Esophagus squamous epithelium (tissue), 5 donors: ENCODE data around the gene PHLDA1. TPM values are rescaled to one million over a fixed set of nuclear protein-coding genes. Genes with fewer than 3 reads are reported as not detected.

Source experiments
- DNase-seq: peaks from one replicate; lab custom pipeline; 2025; lab: John Stamatoyannopoulos, UW
- H3K27ac ChIP-seq, 4 donors: fragments of 200-600 bp; sonication (generic); one replicate each; pipeline ENCODE4 v1.5.1; 2016 to 2019; ENCODE audit warnings: mild to moderate bottlenecking in 1 of 4
- H3K27me3 ChIP-seq, 4 donors: fragments of 200-600 bp; sonication (generic); 1 replicate in 3 of 4; 2 replicates in 1 of 4; pipeline versions ENCODE4 v1.5.1 to v1.6.0; 2017 to 2021; ENCODE audit warnings: antibody characterized with exemption in 1 of 4
- H3K36me3 ChIP-seq, 3 donors: fragments of 200-600 bp; sonication (generic); one replicate each; pipeline ENCODE4 v1.5.1; 2016 to 2019
- H3K4me1 ChIP-seq, 3 donors: fragments of 200-600 bp; sonication (generic); one replicate each; pipeline ENCODE4 v1.5.1; 2017 to 2019
- H3K4me3 ChIP-seq, 4 donors: fragments of 200-600 bp; sonication (generic); 1 replicate in 3 of 4; 2 replicates in 1 of 4; pipeline ENCODE4 v1.5.1; 2016 to 2019; ENCODE audit warnings: mild to moderate bottlenecking in 2 of 4, moderate library complexity in 1 of 4
- H3K9me3 ChIP-seq, 3 donors: fragments of 200-600 bp; sonication (generic); one replicate each; pipeline ENCODE4 v1.5.1; 2016 to 2019
- POLR2A ChIP-seq, 4 donors: fragments of 450-650 bp; IDR thresholded peaks; one replicate each; pipeline ENCODE4 v1.6.1; 2017; ENCODE audit warnings: antibody characterized with exemption in 4 of 4, mild to moderate bottlenecking in 4 of 4, moderate library complexity in 3 of 4
- WGBS, 2 donors: methylation state at CpG; one replicate each; pipeline ENCODE4 v1.1.5; 2018; 5-methylcytosine and 5-hydroxymethylcytosine counted together
- intact Hi-C: fragments of 100-400 bp; cut with DNase I; formaldehyde crosslinking; loops from one replicate; pipeline ENCODE4 v1.15.0; 2022
- total RNA-seq, 4 donors: library from RNA; depleted of rRNA; stranded (reverse); fragments of >200 nt; gene quantifications; one replicate each; pipeline ENCODE4 v1.1.0, GENCODE V29; 2016
- TF ChIP-seq, protein P1 (sequence below), 6 experiments: fragments of 450-650 bp in 4 of 6; fragments of 200-600 bp in 2 of 6; sonication (generic) in 2 of 6; IDR thresholded peaks; one replicate each; pipeline ENCODE4 v1.5.1; 2016 to 2019; ENCODE audit warnings: antibody characterized with exemption in 6 of 6, mild to moderate bottlenecking in 4 of 6, moderate library complexity in 4 of 6
- donor health status: DM: yes; HTN: yes; CAD: no.

PHLDA1 gene
- total RNA-seq, 4 donors from 2014 or later, result 33.8 to 77.8 (median 56.7) TPM

- Histone ChIP-seq H3K36me3 (peaks cover 0 to 70% (median 7%) of the 10 kb centered on the region in 3 donors), H3K27me3 (no peaks in the 10 kb centered on the region), H3K4me3 (no peak overlapping the region), H3K4me1 (peaks cover 0 to 9% (median 3%) of the 10 kb centered on the region in 3 donors), H3K27ac (no peak overlapping the region), H3K9me3 (no peaks in the 10 kb centered on the region)
- TF ChIP-seq, protein P1, sequence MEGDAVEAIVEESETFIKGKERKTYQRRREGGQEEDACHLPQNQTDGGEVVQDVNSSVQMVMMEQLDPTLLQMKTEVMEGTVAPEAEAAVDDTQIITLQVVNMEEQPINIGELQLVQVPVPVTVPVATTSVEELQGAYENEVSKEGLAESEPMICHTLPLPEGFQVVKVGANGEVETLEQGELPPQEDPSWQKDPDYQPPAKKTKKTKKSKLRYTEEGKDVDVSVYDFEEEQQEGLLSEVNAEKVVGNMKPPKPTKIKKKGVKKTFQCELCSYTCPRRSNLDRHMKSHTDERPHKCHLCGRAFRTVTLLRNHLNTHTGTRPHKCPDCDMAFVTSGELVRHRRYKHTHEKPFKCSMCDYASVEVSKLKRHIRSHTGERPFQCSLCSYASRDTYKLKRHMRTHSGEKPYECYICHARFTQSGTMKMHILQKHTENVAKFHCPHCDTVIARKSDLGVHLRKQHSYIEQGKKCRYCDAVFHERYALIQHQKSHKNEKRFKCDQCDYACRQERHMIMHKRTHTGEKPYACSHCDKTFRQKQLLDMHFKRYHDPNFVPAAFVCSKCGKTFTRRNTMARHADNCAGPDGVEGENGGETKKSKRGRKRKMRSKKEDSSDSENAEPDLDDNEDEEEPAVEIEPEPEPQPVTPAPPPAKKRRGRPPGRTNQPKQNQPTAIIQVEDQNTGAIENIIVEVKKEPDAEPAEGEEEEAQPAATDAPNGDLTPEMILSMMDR (IDR thresholded peaks at IDR 0.05), result no peak
- no peak for TF ChIP-seq POLR2A (IDR thresholded peaks at IDR 0.05)
- intact Hi-C loops, result no loop called here
- WGBS, 2 donors, result 70 to 76% methylated on average over 4 of the region's 4 CpGs
- DNase-seq, result no peak
Observed at GRCh38 chr12:76049575-76050251, 18.1 kb upstream of the PHLDA1 start.

GRCh38 chr12:76047742-76048141 lies 16.2 kb upstream of the PHLDA1 start:
- no peak overlapping the region for H3K4me3 ChIP-seq
- H3K36me3 ChIP-seq, result peaks cover 0 to 59% (median 3%) of the 10 kb centered on the region in 3 donors
- intact Hi-C loops, result no loop called here
- DNase-seq, result no peak
- no peaks in the 10 kb centered on the region for H3K27me3 ChIP-seq
- H3K4me1 ChIP-seq, result peaks cover 0 to 9% (median 3%) of the 10 kb centered on the region in 3 donors
- no peaks in the 10 kb centered on the region for H3K9me3 ChIP-seq
- no peak overlapping the region for H3K27ac ChIP-seq
- 39 to 49% methylated on average over 2 of the region's 2 CpGs for WGBS, 2 donors
- TF ChIP-seq, protein P1 (IDR thresholded peaks at IDR 0.05), result no peak
- no peak for TF ChIP-seq POLR2A (IDR thresholded peaks at IDR 0.05)

GRCh38 chr12:76047060-76047459 lies 15.5 kb upstream of the PHLDA1 start:
- 69 to 78% methylated on average over 2 of the region's 2 CpGs for WGBS, 2 donors
- H3K4me1 ChIP-seq, result peaks cover 0 to 9% (median 3%) of the 10 kb centered on the region in 3 donors
- H3K4me3 ChIP-seq, result no peak overlapping the region
- H3K36me3 ChIP-seq, result peaks cover 0 to 52% (median 3%) of the 10 kb centered on the region in 3 donors
- no peak overlapping the region for H3K27ac ChIP-seq
- TF ChIP-seq, protein P1 (IDR thresholded peaks at IDR 0.05), result no peak
- no peak for TF ChIP-seq POLR2A (IDR thresholded peaks at IDR 0.05)
- no peaks in the 10 kb centered on the region for H3K27me3 ChIP-seq
- DNase-seq, result no peak
- no peaks in the 10 kb centered on the region for H3K9me3 ChIP-seq
- intact Hi-C loops, result no loop called here

DNA sequence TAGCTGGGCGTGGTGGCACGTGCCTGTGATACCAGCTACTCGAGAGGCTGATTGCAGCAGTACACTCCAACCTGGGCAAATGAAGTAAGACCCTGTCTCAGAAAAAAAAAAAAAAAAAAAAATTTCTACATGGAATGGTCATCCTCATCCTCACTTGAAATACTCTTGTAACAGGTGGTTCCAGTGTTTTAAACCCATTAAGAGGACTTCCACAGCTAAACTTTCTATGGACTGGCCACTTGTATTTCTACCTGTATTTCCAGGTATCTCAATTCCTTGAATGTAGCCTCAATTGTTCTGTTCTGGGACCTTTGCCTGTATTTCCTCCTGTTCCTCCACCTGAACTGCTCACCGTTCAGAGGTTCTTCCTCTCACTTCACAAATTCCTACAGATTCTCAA lies 11.8 kb upstream of the PHLDA1 start:
- TF ChIP-seq, protein P1 (IDR thresholded peaks at IDR 0.05), result no peak
- no peak for TF ChIP-seq POLR2A (IDR thresholded peaks at IDR 0.05)
- H3K27ac ChIP-seq, result no peak overlapping the region
- peaks cover 0 to 15% (median 0%) of the 10 kb centered on the region in 3 donors for H3K36me3 ChIP-seq
- no peak overlapping the region for H3K4me3 ChIP-seq
- H3K4me1 ChIP-seq, result peaks cover 0 to 9% (median 3%) of the 10 kb centered on the region in 3 donors
- DNase-seq, result no peak
- intact Hi-C loops, result no loop called here
- H3K27me3 ChIP-seq, result no peaks in the 10 kb centered on the region
- 82 to 92% methylated on average over 4 of the region's 4 CpGs for WGBS, 2 donors
- H3K9me3 ChIP-seq, result no peaks in the 10 kb centered on the region

DNA sequence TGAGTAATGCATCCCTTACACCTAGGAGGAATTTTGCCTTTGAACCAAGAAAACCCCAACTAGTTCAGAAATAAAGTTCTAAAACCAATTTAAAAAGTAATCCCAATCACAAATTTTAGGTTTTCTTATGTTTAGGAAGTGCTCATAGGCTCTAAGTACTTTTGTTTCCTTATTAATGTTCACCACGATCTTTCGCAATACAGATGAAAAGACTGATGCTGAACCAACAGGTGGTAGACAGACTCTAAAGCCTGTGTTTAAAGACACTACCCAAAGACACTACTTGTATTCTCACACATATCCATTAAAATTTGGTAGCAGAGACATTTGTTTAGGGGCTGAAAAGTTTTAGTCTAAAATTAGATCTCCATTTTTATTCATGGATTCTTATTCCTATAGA lies 10.6 kb upstream of the PHLDA1 start:
- intact Hi-C loops, result no loop called here
- 78 to 87% methylated on average over 2 of the region's 2 CpGs for WGBS, 2 donors
- Histone ChIP-seq H3K9me3 (no peaks in the 10 kb centered on the region), H3K36me3 (peaks cover 0 to 12% (median 0%) of the 10 kb centered on the region in 3 donors), H3K27ac (no peak overlapping the region), H3K4me1 (peaks cover 0 to 6% (median 5%) of the 10 kb centered on the region in 3 donors), H3K27me3 (no peaks in the 10 kb centered on the region), H3K4me3 (no peak overlapping the region)
- TF ChIP-seq, protein P1 (IDR thresholded peaks at IDR 0.05), result no peak
- no peak for TF ChIP-seq POLR2A (IDR thresholded peaks at IDR 0.05)
- no peak for DNase-seq
